ENCODE measurements around the gene CREB5.

The CREB5 gene

GRCh38 chr7:28629216-28629842, 217.0 kb downstream of the CREB5 start:
- no peak overlapping the region for H3K4me3 Mint-ChIP-seq
- no peaks in the 10 kb centered on the region for H3K36me3 Mint-ChIP-seq (ENCODE audit: low read depth)
- intact Hi-C loops (cut with micrococcal nuclease), result loop anchor here (10.0 kb wide), 1 partner anchor 225 kb away; no protein-coding TSS in a partner anchor
- peaks cover 18% of the 10 kb centered on the region for H3K4me1 Mint-ChIP-seq (ENCODE audit: low read depth)
- H3K9me3 Mint-ChIP-seq, result no peaks in the 10 kb centered on the region
- H3K27ac Mint-ChIP-seq, result no peak overlapping the region
- H3K27me3 Mint-ChIP-seq, result peaks cover 41% of the 10 kb centered on the region

- intact Hi-C loops (cut with micrococcal nuclease), result no loop called here
- Mint-ChIP-seq H3K4me1 (ENCODE audit: low read depth) (peaks cover 12% of the 10 kb centered on the region), H3K4me3 (no peak overlapping the region), H3K27me3 (peaks cover 45% of the 10 kb centered on the region), H3K36me3 (ENCODE audit: low read depth) (no peaks in the 10 kb centered on the region), H3K27ac (no peak overlapping the region), H3K9me3 (no peaks in the 10 kb centered on the region)
Observed at GRCh38 chr7:28630350-28630749, 218.0 kb downstream of the CREB5 start.

- peaks cover 56% of the 10 kb centered on the region for H3K27me3 Mint-ChIP-seq
- no peak overlapping the region for H3K4me3 Mint-ChIP-seq
- H3K27ac Mint-ChIP-seq, result no peak overlapping the region
- peaks cover 12% of the 10 kb centered on the region for H3K4me1 Mint-ChIP-seq (ENCODE audit: low read depth)
- H3K9me3 Mint-ChIP-seq, result no peaks in the 10 kb centered on the region
- intact Hi-C loops (cut with micrococcal nuclease), result no loop called here
- no peaks in the 10 kb centered on the region for H3K36me3 Mint-ChIP-seq (ENCODE audit: low read depth)
Observed at GRCh38 chr7:28631995-28632394, 219.7 kb downstream of the CREB5 start.

GRCh38 chr7:28638914-28639313, 226.6 kb downstream of the CREB5 start:
- no peak overlapping the region for H3K27ac Mint-ChIP-seq
- peaks cover 30% of the 10 kb centered on the region for H3K27me3 Mint-ChIP-seq
- H3K4me3 Mint-ChIP-seq, result no peak overlapping the region
- H3K4me1 Mint-ChIP-seq (ENCODE audit: low read depth), result no peaks in the 10 kb centered on the region
- intact Hi-C loops (cut with micrococcal nuclease), result no loop called here
- H3K36me3 Mint-ChIP-seq (ENCODE audit: low read depth), result no peaks in the 10 kb centered on the region
- H3K9me3 Mint-ChIP-seq, result no peaks in the 10 kb centered on the region

- H3K9me3 Mint-ChIP-seq, result no peaks in the 10 kb centered on the region
- intact Hi-C loops (cut with micrococcal nuclease), result no loop called here
- H3K36me3 Mint-ChIP-seq (ENCODE audit: low read depth), result no peaks in the 10 kb centered on the region
- no peak overlapping the region for H3K4me3 Mint-ChIP-seq
- H3K27me3 Mint-ChIP-seq, result peaks cover 29% of the 10 kb centered on the region
- no peak overlapping the region for H3K27ac Mint-ChIP-seq
- no peaks in the 10 kb centered on the region for H3K4me1 Mint-ChIP-seq (ENCODE audit: low read depth)
Observed at GRCh38 chr7:28640001-28640400, 227.7 kb downstream of the CREB5 start.

GRCh38 chr7:28641752-28642545, 229.6 kb downstream of the CREB5 start:
- Mint-ChIP-seq H3K4me1 (ENCODE audit: low read depth) (no peaks in the 10 kb centered on the region), H3K27ac (no peak overlapping the region)

GRCh38 chr7:28643188-28643569, 230.9 kb downstream of the CREB5 start:
- intact Hi-C loops (cut with micrococcal nuclease), result no loop called here
- Mint-ChIP-seq H3K27me3 (peaks cover 18% of the 10 kb centered on the region), H3K36me3 (ENCODE audit: low read depth) (no peaks in the 10 kb centered on the region), H3K4me1 (ENCODE audit: low read depth) (no peaks in the 10 kb centered on the region), H3K9me3 (no peaks in the 10 kb centered on the region), H3K4me3 (no peak overlapping the region), H3K27ac (no peak overlapping the region)

More at GRCh38 chr7:28641752-28642545, 229.6 kb downstream of the CREB5 start:
- no peak overlapping the region for H3K4me3 Mint-ChIP-seq
- H3K27me3 Mint-ChIP-seq, result peaks cover 19% of the 10 kb centered on the region
- H3K9me3 Mint-ChIP-seq, result no peaks in the 10 kb centered on the region
- intact Hi-C loops (cut with micrococcal nuclease), result loop anchor here (1.0 kb wide), 1 partner anchor 8 kb away; no protein-coding TSS in a partner anchor
- H3K36me3 Mint-ChIP-seq (ENCODE audit: low read depth), result no peaks in the 10 kb centered on the region

- H3K4me1 Mint-ChIP-seq (ENCODE audit: low read depth), result no peaks in the 10 kb centered on the region
- H3K36me3 Mint-ChIP-seq (ENCODE audit: low read depth), result no peaks in the 10 kb centered on the region
- intact Hi-C loops (cut with micrococcal nuclease), result no loop called here
- no peaks in the 10 kb centered on the region for H3K9me3 Mint-ChIP-seq
- H3K27me3 Mint-ChIP-seq, result peaks cover 15% of the 10 kb centered on the region
- H3K4me3 Mint-ChIP-seq, result no peak overlapping the region
- no peak overlapping the region for H3K27ac Mint-ChIP-seq
Observed at GRCh38 chr7:28643584-28644340, 231.4 kb downstream of the CREB5 start.

GRCh38 chr7:28645866-28646265, 233.5 kb downstream of the CREB5 start:
- Mint-ChIP-seq H3K27me3 (peaks cover 9% of the 10 kb centered on the region), H3K27ac (no peak overlapping the region), H3K4me3 (no peak overlapping the region), H3K9me3 (no peaks in the 10 kb centered on the region), H3K36me3 (ENCODE audit: low read depth) (no peaks in the 10 kb centered on the region), H3K4me1 (ENCODE audit: low read depth) (no peaks in the 10 kb centered on the region)
- intact Hi-C loops (cut with micrococcal nuclease), result no loop called here

- peaks cover 6% of the 10 kb centered on the region for H3K27me3 Mint-ChIP-seq
- intact Hi-C loops (cut with micrococcal nuclease), result no loop called here
Observed at GRCh38 chr7:28646376-28647075, 234.2 kb downstream of the CREB5 start.

GRCh38 chr7:28647076-28647421, 234.7 kb downstream of the CREB5 start:
- no peak overlapping the region for H3K27ac Mint-ChIP-seq
- H3K27me3 Mint-ChIP-seq, result peaks cover 6% of the 10 kb centered on the region
- intact Hi-C loops (cut with micrococcal nuclease), result no loop called here
- H3K4me3 Mint-ChIP-seq, result no peak overlapping the region
- H3K4me1 Mint-ChIP-seq (ENCODE audit: low read depth), result no peaks in the 10 kb centered on the region
- no peaks in the 10 kb centered on the region for H3K9me3 Mint-ChIP-seq
- no peaks in the 10 kb centered on the region for H3K36me3 Mint-ChIP-seq (ENCODE audit: low read depth)

More at GRCh38 chr7:28646376-28647075, 234.2 kb downstream of the CREB5 start:
- no peaks in the 10 kb centered on the region for H3K9me3 Mint-ChIP-seq
- H3K4me1 Mint-ChIP-seq (ENCODE audit: low read depth), result no peaks in the 10 kb centered on the region
- H3K27ac Mint-ChIP-seq, result no peak overlapping the region
- no peak overlapping the region for H3K4me3 Mint-ChIP-seq
- H3K36me3 Mint-ChIP-seq (ENCODE audit: low read depth), result no peaks in the 10 kb centered on the region

GRCh38 chr7:28649189-28649588, 236.9 kb downstream of the CREB5 start:
- no peaks in the 10 kb centered on the region for H3K4me1 Mint-ChIP-seq (ENCODE audit: low read depth)
- no peaks in the 10 kb centered on the region for H3K36me3 Mint-ChIP-seq (ENCODE audit: low read depth)
- H3K9me3 Mint-ChIP-seq, result no peaks in the 10 kb centered on the region
- intact Hi-C loops (cut with micrococcal nuclease), result no loop called here
- no peak overlapping the region for H3K4me3 Mint-ChIP-seq
- peaks cover 8% of the 10 kb centered on the region for H3K27me3 Mint-ChIP-seq
- H3K27ac Mint-ChIP-seq, result no peak overlapping the region

- Mint-ChIP-seq H3K4me3 (no peak overlapping the region), H3K27me3 (peaks cover 6% of the 10 kb centered on the region), H3K27ac (no peak overlapping the region), H3K9me3 (no peaks in the 10 kb centered on the region), H3K36me3 (ENCODE audit: low read depth) (no peaks in the 10 kb centered on the region), H3K4me1 (ENCODE audit: low read depth) (no peaks in the 10 kb centered on the region)
- intact Hi-C loops (cut with micrococcal nuclease), result loop anchor here (1.0 kb wide), 1 partner anchor 9 kb away; no protein-coding TSS in a partner anchor
Observed at GRCh38 chr7:28649811-28650210, 237.5 kb downstream of the CREB5 start.

Measured in dendritic cell treated with granulocyte-macrophage colony-stimulating factor and Interleukin-4, amounts not matched to agents 40 ng/mL and 50 ng/mL, for 4 days (primary cell).